ENCODE measurements around the gene AGBL4.

AGBL4 gene

GRCh38 chr1:49694251-49694827 is 329.4 kb downstream of the AGBL4 start:
- DNase-seq (ENCODE audit: low spot score), result no peak

DNA sequence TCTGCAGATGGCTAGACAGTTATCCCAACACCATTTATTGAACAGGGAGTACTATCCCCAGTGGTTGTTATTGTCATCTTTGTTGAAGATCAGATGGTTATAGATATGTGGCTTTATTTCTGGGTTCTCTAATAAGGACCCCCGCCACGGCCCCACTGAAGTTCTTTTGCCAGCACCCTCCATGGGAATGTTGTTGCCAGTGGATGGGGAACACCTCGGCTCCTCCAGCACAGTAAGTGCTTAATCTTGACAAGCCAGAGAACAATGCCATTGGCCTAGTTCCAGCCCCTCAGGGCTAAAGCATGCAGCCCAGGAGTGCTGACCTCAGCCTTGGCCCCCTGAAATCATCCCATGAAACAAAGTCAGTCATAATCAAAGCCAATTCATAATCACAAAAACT is 337.6 kb downstream of the AGBL4 start:
- no peak for DNase-seq (ENCODE audit: low spot score)

- DNase-seq (ENCODE audit: low spot score), result no peak
Measured at GRCh38 chr1:49677706-49678105, 346.0 kb downstream of the AGBL4 start.

DNA sequence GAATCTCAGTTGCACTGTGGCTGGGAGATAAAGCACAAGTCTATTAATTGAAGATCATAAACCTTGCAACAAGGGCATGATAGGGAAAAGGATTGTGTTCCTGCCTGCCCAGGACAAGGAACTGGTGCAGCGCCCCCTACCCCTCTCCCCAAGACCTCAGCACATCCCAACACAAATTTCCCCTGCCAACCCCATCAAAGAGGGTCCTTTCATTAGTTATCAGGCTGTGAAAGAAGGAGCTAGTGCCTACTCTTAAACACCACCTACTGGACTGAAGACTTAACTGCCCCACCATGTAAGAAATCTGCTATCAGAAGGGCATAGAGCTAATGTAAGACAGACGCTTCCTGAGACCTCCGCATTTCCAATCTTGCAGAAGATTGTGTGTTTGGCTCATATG is 372.6 kb downstream of the AGBL4 start:
- no peak for DNase-seq (ENCODE audit: low spot score)

- DNase-seq (ENCODE audit: low spot score), result no peak
Measured at GRCh38 chr1:49630156-49630555, 393.6 kb downstream of the AGBL4 start.

GRCh38 chr1:49627781-49628180 is 396.0 kb downstream of the AGBL4 start:
- DNase-seq (ENCODE audit: low spot score), result no peak

GRCh38 chr1:49626472-49626871 is 397.3 kb downstream of the AGBL4 start:
- DNase-seq (ENCODE audit: low spot score), result no peak

DNA sequence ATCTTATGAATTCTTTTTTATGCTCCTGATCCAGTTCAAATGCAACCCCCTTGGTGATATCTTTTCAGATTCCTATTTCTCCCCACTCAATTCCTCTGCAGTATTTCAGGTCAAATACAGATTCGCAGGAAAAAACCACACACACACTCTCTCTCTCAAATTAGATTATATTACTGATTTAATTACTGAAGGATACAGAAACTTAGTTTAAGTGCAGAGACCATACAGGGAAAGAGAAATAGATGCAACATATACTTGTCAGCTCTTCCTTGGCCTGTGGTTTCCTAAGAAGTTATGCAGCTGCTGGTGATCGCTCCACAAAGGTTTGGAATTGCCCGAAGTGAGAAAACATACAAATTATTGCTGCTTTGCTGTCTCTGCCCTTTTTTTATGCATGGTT is 400.9 kb downstream of the AGBL4 start:
- DNase-seq (ENCODE audit: low spot score), result no peak

GRCh38 chr1:49606082-49606481 is 417.7 kb downstream of the AGBL4 start:
- no peak for DNase-seq (ENCODE audit: low spot score)

GRCh38 chr1:49597436-49597835 is 426.3 kb downstream of the AGBL4 start:
- DNase-seq (ENCODE audit: low spot score), result no peak

DNA sequence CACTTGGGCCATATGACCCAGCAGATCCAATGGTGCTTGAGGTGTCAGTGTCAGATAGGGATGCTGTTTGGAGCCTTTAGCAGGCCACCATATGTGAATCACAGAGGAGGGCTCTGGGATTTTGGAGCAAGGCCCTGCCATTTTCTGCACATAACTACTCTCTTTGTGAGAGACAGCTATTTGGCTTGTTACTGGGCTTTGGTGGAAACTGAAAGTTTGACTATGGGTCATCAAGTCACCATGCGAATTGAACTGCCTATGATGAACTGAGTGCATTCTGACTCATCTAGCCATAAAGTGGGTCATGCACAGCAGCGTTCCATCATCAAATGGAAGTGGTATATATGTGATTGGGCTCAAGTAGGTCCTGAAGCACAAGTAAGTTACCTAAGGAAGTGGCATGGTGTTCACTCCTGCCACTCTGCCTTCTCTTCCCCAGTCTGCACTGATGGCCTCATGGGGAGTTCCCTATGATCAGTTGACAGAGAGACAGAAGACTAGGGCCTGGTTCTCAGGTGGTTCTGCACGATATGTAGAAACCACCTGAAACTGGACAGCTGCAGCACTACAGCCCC is 447.3 kb downstream of the AGBL4 start:
- no peak for DNase-seq (ENCODE audit: low spot score)

GRCh38 chr1:49556676-49557234 is 467.0 kb downstream of the AGBL4 start:
- no peak for DNase-seq (ENCODE audit: low spot score)

DNA sequence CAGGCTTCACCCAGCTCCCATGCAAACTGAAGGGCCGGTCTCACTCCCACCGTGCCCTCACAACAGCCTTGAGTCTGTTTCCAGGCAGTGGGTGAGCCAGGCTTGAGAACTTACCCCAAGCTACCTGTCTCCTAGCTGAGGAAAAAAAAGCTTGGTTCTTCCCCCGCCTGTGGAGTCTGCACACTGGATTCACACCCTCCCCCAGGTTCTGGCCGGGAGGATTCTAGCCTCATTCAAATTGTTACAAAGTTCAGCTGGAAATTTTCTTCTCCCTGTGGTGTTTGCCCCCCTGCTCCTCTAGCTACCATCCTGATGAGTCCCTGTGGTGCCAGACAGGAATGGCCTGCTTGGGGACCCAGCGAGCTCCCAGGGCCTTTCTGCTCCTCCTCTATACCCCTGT is 471.7 kb downstream of the AGBL4 start:
- no peak for DNase-seq (ENCODE audit: low spot score)

- DNase-seq (ENCODE audit: low spot score), result no peak
Measured at GRCh38 chr1:49544615-49545014, 479.1 kb downstream of the AGBL4 start.

DNA sequence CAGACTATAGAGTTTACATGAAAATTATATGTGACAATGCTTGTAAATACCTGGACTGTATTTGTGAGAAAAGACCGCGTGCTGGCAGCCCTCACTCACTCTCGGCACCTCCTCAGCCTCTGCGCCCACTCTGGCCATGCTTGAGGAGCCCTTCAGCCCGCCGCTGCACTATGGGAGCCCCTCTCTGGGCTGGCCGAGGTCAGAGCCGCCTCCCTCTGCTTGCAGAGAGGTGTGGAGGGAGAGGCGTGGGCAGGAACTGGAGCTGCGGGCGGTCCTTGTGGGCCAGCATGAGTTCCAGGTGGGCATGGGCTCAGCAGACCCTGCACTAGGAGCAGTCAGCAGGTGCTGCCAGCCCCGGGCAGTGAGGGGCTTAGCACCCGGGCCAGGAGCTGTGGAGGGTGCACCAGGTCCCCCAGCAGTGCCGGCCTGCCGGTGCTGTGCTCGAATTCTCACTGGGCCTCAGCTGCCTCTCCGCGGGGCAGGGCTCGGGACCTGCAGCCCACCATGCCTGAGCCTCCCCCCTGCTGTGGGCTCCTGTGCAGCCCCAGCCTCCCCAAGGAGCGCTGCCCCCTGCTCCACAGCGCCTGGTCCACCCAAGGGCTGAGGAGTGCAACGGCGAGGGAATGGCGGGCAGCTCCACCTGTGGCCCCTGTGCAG is 482.5 kb downstream of the AGBL4 start:
- no peak for DNase-seq (ENCODE audit: low spot score)

GRCh38 chr1:49527606-49528305 is 496.0 kb downstream of the AGBL4 start:
- DNase-seq (ENCODE audit: low spot score), result no peak

GRCh38 chr1:49526672-49527071 is 497.1 kb downstream of the AGBL4 start:
- DNase-seq (ENCODE audit: low spot score), result no peak

- no peak for DNase-seq (ENCODE audit: low spot score)
Measured at GRCh38 chr1:49523764-49524163, 500.0 kb downstream of the AGBL4 start.

DNA sequence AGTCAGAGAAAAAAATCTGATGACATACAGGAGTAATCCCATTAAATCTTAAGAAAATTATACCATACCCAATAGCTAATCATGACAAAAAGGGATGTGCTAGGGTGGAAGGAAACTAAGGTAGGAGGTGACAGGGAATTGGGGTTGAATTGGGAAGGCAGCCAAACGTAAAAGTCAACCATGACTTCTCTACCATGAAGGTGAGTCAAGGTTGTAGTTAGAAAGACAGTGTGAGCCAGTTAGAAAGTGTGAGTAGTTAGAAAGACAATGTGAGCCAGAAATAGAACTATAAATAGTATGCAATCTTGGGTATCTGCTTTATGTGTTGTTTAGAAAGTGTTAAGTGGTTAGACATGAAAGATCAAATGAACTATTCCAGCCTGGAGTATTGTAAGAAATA is 556.8 kb downstream of the AGBL4 start:
- DNase-seq (ENCODE audit: low spot score), result no peak

DNA sequence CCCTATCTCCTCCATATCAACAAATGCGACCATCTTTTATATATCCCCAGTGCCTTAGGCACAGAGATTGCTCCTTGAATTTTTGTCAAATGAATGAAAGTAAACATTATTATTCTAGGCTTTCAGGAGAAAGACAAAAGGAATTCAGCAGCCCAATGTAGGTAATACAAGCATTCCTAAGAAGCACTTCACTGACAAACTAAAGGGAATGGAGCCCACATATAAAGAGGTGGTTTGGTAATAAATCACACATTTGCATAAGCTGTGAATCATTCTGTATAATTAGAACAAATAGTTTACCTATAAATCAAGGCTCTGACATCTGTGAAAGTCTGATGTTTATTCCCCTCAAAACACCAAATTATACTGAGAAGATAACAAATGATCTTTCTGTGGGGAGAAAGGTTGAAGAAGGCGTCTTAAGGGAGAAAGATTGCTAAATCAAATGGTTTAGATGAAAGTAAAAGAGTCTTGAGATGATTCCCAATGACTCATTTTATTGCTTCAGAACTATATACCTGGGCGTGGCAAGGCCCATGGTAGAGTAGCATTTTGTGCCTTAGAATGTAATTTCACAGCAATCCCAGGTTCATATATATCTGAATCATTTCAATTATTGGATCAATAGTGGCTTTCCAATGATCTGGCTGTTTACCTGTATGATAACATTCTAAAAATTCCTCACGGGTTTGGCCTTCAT is 558.1 kb downstream of the AGBL4 start:
- no peak for DNase-seq (ENCODE audit: low spot score)

GRCh38 chr1:49448200-49448599 is 575.6 kb downstream of the AGBL4 start:
- no peak for DNase-seq (ENCODE audit: low spot score)

DNA sequence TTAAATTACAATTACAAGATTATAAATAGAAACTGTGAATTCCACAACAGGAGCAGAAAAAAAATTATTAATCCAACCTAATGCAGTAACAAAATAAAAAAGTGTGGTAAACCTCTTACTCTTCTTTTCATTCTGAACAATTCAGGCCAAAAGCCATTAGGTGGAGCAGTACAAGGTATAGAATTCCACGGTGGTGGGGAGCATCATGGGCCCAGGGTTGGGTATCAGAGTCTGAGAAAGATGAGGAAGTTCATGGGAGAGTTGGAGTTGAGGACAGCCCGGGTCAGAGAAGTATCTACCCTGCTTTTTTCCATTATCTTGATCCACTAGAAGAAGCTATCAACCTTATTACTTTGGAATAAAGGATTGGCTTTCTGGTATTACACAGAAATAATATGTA is 586.9 kb downstream of the AGBL4 start:
- DNase-seq (ENCODE audit: low spot score), result no peak
